Hematopoietic multipotent progenitor cell treated with erythropoietin and hydrocortisone succinate and interleukin-3 and kit ligand, for 17 days (in vitro differentiated cells): ENCODE data around the gene MACF1.

Experiments
- DNase-seq: peaks from one replicate; pipeline ENCODE4 v3.0.0-alpha.2; 2015; ENCODE audit warnings: low spot score

Gene MACF1

GRCh38 chr1:39359028-39359570, 154.6 kb downstream of the MACF1 start:
- no peak for DNase-seq

- DNase-seq: no peak
Observed at GRCh38 chr1:39360731-39361130, 156.2 kb downstream of the MACF1 start.

- DNase-seq: no peak
Observed at GRCh38 chr1:39361446-39361845, 157.0 kb downstream of the MACF1 start.

- no peak for DNase-seq
Observed at GRCh38 chr1:39363267-39363666, 158.8 kb downstream of the MACF1 start.

GRCh38 chr1:39368045-39368444, 163.6 kb downstream of the MACF1 start:
- no peak for DNase-seq

GRCh38 chr1:39369565-39369964, 165.1 kb downstream of the MACF1 start:
- DNase-seq: no peak

GRCh38 chr1:39370602-39371001, 166.1 kb downstream of the MACF1 start:
- DNase-seq: no peak

GRCh38 chr1:39372105-39372504, 167.6 kb downstream of the MACF1 start:
- no peak for DNase-seq

GRCh38 chr1:39376656-39377055, 172.2 kb downstream of the MACF1 start:
- DNase-seq: no peak

- DNase-seq: no peak
Observed at GRCh38 chr1:39378377-39378776, 173.9 kb downstream of the MACF1 start.

- no peak for DNase-seq
Observed at GRCh38 chr1:39379187-39379586, 174.7 kb downstream of the MACF1 start.

GRCh38 chr1:39380036-39380435, 175.5 kb downstream of the MACF1 start:
- no peak for DNase-seq

- DNase-seq: no peak
Observed at GRCh38 chr1:39381839-39382238, 177.3 kb downstream of the MACF1 start.

GRCh38 chr1:39384305-39384704, 179.8 kb downstream of the MACF1 start:
- no peak for DNase-seq

GRCh38 chr1:39385067-39385988, 180.8 kb downstream of the MACF1 start:
- DNase-seq: no peak

GRCh38 chr1:39386997-39387396, 182.5 kb downstream of the MACF1 start:
- DNase-seq: no peak

- no peak for DNase-seq
Observed at GRCh38 chr1:39387452-39387851, 183.0 kb downstream of the MACF1 start.

- DNase-seq: no peak
Observed at GRCh38 chr1:39391691-39392679, 187.5 kb downstream of the MACF1 start.

GRCh38 chr1:39392851-39393573, 188.5 kb downstream of the MACF1 start:
- no peak for DNase-seq

- DNase-seq: no peak
Observed at GRCh38 chr1:39393645-39394044, 189.2 kb downstream of the MACF1 start.

- no peak for DNase-seq
Observed at GRCh38 chr1:39394059-39394458, 189.6 kb downstream of the MACF1 start.

- no peak for DNase-seq
Observed at GRCh38 chr1:39394598-39394997, 190.1 kb downstream of the MACF1 start.
